Esophagus squamous epithelium (tissue), 5 donors: Measurements from ENCODE around the gene ADAMTS2. TPM values are rescaled to one million over a fixed set of nuclear protein-coding genes. Genes with fewer than 3 reads are reported as not detected.

ENCODE experiments used
- DNase-seq: peaks from one replicate; lab custom pipeline; 2025; lab: John Stamatoyannopoulos, UW
- H3K27ac ChIP-seq, 4 donors: fragments of 200-600 bp; sonication (generic); one replicate each; pipeline ENCODE4 v1.5.1; 2016 to 2019; ENCODE audit warnings: mild to moderate bottlenecking in 1 of 4
- H3K27me3 ChIP-seq, 4 donors: fragments of 200-600 bp; sonication (generic); 1 replicate in 3 of 4; 2 replicates in 1 of 4; pipeline versions ENCODE4 v1.5.1 to v1.6.0; 2017 to 2021; ENCODE audit warnings: antibody characterized with exemption in 1 of 4
- H3K36me3 ChIP-seq, 3 donors: fragments of 200-600 bp; sonication (generic); one replicate each; pipeline ENCODE4 v1.5.1; 2016 to 2019
- H3K4me1 ChIP-seq, 3 donors: fragments of 200-600 bp; sonication (generic); one replicate each; pipeline ENCODE4 v1.5.1; 2017 to 2019
- H3K4me3 ChIP-seq, 4 donors: fragments of 200-600 bp; sonication (generic); 1 replicate in 3 of 4; 2 replicates in 1 of 4; pipeline ENCODE4 v1.5.1; 2016 to 2019; ENCODE audit warnings: mild to moderate bottlenecking in 2 of 4, moderate library complexity in 1 of 4
- H3K9me3 ChIP-seq, 3 donors: fragments of 200-600 bp; sonication (generic); one replicate each; pipeline ENCODE4 v1.5.1; 2016 to 2019
- POLR2A ChIP-seq, 4 donors: fragments of 450-650 bp; IDR thresholded peaks; one replicate each; pipeline ENCODE4 v1.6.1; 2017; ENCODE audit warnings: antibody characterized with exemption in 4 of 4, mild to moderate bottlenecking in 4 of 4, moderate library complexity in 3 of 4
- WGBS, 2 donors: methylation state at CpG; one replicate each; pipeline ENCODE4 v1.1.5; 2018; 5-methylcytosine and 5-hydroxymethylcytosine counted together
- intact Hi-C: fragments of 100-400 bp; cut with DNase I; formaldehyde crosslinking; loops from one replicate; pipeline ENCODE4 v1.15.0; 2022
- total RNA-seq, 4 donors: library from RNA; depleted of rRNA; stranded (reverse); fragments of >200 nt; gene quantifications; one replicate each; pipeline ENCODE4 v1.1.0, GENCODE V29; 2016
- TF ChIP-seq, protein P1 (sequence below), 6 experiments: fragments of 450-650 bp in 4 of 6; fragments of 200-600 bp in 2 of 6; sonication (generic) in 2 of 6; IDR thresholded peaks; one replicate each; pipeline ENCODE4 v1.5.1; 2016 to 2019; ENCODE audit warnings: antibody characterized with exemption in 6 of 6, mild to moderate bottlenecking in 4 of 6, moderate library complexity in 4 of 6
- donor health status: DM: yes; HTN: yes; CAD: no.

ADAMTS2 gene
- total RNA-seq, 4 donors from 2014 or later = 1.3 to 10.3 (median 5.2) TPM

DNA sequence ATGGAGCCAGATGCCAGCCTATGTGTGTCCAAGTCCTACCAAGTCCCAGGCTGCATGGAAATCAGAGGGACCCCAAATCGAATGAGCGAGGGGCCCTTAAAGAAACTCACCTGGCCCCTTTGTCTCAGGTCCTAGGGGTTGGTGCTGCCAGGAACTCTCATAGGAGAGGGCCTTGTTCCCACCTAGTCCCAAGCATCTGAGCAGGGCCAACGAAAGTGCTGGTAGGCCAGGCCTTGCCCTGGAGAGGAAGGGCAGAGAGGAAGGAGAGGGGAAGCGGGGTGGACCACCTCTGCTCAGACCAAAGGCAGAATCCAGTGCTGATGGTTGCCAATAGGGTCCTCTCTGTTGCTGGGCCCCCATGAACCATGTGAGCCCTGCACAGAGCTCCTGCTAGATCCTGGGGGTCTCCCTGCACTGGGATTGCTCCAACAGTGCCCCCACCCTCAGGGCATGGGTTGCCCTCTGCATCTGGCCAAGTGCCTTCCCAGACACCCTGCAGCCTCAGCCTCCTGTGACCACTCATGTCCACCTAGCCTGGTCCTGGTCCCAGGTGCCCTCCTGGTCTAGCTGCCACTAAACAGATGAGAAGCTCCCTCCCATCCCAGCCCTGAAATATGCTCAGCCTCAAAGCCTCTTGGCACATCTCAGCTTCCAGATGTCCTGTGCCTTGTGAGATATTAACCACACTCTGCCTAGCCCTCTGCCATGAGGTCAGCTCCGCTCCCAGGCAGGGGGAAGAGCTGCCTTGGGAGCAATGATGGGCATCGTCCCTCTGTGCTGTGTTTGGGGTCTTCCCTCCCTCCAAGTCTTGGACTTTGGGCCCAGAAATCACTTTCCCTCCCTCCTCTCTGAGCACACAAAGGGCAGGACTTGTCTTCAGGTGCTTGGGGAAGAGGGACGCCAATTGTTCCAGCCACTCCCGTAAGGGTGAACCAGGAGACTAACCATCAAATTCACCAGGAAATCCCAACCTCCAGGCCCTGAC is 109.6 kb downstream of the ADAMTS2 start:
- no peaks in the 10 kb centered on the region for H3K9me3 ChIP-seq
- TF ChIP-seq POLR2A (IDR thresholded peaks at IDR 0.05) = no peak
- TF ChIP-seq, protein P1, sequence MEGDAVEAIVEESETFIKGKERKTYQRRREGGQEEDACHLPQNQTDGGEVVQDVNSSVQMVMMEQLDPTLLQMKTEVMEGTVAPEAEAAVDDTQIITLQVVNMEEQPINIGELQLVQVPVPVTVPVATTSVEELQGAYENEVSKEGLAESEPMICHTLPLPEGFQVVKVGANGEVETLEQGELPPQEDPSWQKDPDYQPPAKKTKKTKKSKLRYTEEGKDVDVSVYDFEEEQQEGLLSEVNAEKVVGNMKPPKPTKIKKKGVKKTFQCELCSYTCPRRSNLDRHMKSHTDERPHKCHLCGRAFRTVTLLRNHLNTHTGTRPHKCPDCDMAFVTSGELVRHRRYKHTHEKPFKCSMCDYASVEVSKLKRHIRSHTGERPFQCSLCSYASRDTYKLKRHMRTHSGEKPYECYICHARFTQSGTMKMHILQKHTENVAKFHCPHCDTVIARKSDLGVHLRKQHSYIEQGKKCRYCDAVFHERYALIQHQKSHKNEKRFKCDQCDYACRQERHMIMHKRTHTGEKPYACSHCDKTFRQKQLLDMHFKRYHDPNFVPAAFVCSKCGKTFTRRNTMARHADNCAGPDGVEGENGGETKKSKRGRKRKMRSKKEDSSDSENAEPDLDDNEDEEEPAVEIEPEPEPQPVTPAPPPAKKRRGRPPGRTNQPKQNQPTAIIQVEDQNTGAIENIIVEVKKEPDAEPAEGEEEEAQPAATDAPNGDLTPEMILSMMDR (IDR thresholded peaks at IDR 0.05) = no peak
- H3K27ac ChIP-seq = no peak overlapping the region
- intact Hi-C loops = no loop called here
- no peaks in the 10 kb centered on the region for H3K36me3 ChIP-seq
- no peaks in the 10 kb centered on the region for H3K4me1 ChIP-seq
- WGBS, 2 donors = 83 to 95% methylated on average over 4 of the region's 8 CpGs
- no peaks in the 10 kb centered on the region for H3K27me3 ChIP-seq
- H3K4me3 ChIP-seq = no peak overlapping the region
- no peak for DNase-seq

DNA sequence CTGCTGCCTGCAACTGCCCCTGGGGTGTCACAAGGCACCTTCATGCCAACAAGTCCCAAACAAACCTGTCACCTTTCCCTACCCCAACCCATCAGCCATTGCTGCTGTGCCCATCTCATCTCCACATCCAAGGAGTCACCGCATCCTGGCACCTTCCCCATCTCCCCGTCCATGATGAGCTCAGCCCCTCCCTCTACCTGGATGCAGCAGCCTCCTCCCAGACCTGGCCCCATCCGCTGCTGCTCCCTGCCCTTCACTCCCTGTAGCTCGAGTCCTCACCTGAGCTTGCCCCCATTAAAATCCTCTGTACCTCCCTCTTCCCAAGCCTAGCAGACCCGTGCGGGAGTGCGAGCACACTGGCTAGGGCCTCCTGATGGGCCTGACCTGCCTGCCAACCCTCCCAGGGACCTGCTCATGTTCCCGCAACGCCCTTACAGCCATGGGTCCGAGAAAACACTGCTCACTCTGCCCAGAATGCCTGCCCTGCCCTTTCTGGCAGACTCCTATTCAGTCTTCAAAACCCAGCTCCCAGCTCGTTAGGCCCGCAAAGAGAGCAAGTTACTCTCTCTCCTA is 110.6 kb downstream of the ADAMTS2 start:
- Histone ChIP-seq H3K4me3 (no peak overlapping the region), H3K27me3 (no peaks in the 10 kb centered on the region), H3K27ac (no peak overlapping the region), H3K4me1 (no peaks in the 10 kb centered on the region), H3K9me3 (no peaks in the 10 kb centered on the region), H3K36me3 (no peaks in the 10 kb centered on the region)
- no peak for TF ChIP-seq POLR2A (IDR thresholded peaks at IDR 0.05)
- TF ChIP-seq, protein P1 (IDR thresholded peaks at IDR 0.05) = no peak
- DNase-seq = no peak
- intact Hi-C loops = no loop called here
- WGBS, 2 donors = 85% methylated on average over 12 of the region's 12 CpGs

DNA sequence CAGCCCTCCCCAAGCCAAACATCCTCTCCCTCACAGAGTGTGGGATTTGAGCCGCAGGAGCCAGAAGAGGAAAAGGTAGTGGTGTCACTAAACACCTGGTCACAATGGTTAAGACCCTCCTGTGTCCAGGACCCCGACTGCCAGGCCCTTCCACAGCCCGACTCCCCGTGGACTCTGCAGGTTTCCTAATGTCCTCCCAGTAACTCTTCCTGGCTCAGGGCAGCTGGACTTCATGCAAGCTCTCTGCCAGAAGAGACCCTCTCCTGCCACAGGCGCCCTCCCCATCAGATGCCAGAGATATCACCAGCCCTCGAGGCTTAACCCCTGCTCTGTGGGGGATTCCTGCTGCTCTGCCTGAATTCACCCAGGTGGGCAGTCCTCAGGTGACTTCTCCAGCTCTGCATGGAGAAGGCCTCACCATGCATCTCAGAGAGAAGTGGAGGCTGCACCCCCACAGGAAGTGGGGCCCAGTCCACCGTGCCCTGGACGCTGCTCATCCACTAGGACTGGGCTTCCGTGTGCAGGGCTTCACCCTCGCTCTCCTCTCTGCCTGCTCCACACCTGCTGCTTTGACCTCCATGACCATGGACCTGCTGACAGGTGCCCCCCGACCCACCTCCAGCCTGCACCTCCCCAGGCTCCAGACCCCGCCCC is 111.2 kb downstream of the ADAMTS2 start:
- H3K36me3 ChIP-seq = no peaks in the 10 kb centered on the region
- no peaks in the 10 kb centered on the region for H3K27me3 ChIP-seq
- intact Hi-C loops = no loop called here
- 79 to 87% methylated on average over 5 to 8 of the region's 12 CpGs for WGBS, 2 donors
- no peaks in the 10 kb centered on the region for H3K4me1 ChIP-seq
- DNase-seq = no peak
- TF ChIP-seq, protein P1 (IDR thresholded peaks at IDR 0.05) = no peak
- no peak for TF ChIP-seq POLR2A (IDR thresholded peaks at IDR 0.05)
- H3K4me3 ChIP-seq = no peak overlapping the region
- H3K27ac ChIP-seq = no peak overlapping the region
- H3K9me3 ChIP-seq = no peaks in the 10 kb centered on the region

DNA sequence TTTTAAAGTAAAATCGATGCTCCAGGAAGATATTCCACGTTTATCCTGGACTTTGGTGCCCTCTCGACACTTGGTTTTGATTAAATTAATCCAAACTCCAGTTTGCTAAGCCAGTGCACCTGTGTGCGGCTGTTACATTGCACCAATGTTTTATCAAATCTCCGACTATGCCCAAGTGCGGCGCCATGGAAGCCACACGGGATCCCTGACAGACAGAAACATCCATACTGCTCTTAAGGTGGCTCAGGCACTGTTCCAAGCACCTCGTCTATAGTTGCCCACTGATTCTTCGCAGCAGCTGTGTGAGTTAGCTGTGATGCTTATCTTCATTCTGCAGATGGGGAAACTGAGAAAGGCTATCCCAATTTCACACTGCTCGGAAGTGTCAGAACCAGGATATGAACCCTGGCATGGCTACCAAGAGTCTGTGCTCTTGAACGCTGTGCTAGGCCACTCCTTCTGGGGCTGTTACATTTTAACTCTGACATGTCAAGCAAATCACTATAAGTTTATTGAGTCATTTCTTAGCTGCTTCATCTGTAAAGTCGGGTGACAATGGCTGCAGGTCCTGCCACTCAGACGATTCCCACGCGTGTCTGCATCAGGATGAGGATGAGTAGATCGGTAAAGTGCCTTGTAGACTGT is 113.0 kb downstream of the ADAMTS2 start:
- Histone ChIP-seq H3K4me1 (no peaks in the 10 kb centered on the region), H3K36me3 (no peaks in the 10 kb centered on the region), H3K9me3 (no peaks in the 10 kb centered on the region), H3K27ac (no peak overlapping the region), H3K27me3 (peaks cover 0 to 3% (median 0%) of the 10 kb centered on the region in 4 donors), H3K4me3 (no peak overlapping the region)
- WGBS, 2 donors = 74 to 76% methylated on average over 17 of the region's 17 CpGs
- no peak for DNase-seq
- no peak for TF ChIP-seq POLR2A (IDR thresholded peaks at IDR 0.05)
- TF ChIP-seq, protein P1 (IDR thresholded peaks at IDR 0.05) = no peak
- intact Hi-C loops = no loop called here
